ENCODE data around the gene EVC2. TPM values are rescaled to one million over a fixed set of nuclear protein-coding genes. Genes with fewer than 3 reads are reported as not detected.
"Not testable (repeated sequence)": the region's sequence is repeated elsewhere in the genome, so short reads cannot be mapped to it uniquely, and the experiment has no call there.

The EVC2 gene
- total RNA-seq, 1 donor from 2014 or later: 0.54 TPM

GRCh38 chr4:5618051-5618960 lies 90.1 kb downstream of the EVC2 start:
- Mint-ChIP-seq H3K4me3 (no peak overlapping the region), H3K9me3 (no peaks in the 10 kb centered on the region), H3K36me3 (ENCODE audit: low read depth) (no peaks in the 10 kb centered on the region), H3K27ac (no peak overlapping the region), H3K27me3 (ENCODE audit: insufficient read depth) (no peaks in the 10 kb centered on the region), H3K4me1 (ENCODE audit: low read depth) (no peaks in the 10 kb centered on the region)
- DNase-seq (ENCODE audit: low spot score): no peak
- intact Hi-C loops (cut with micrococcal nuclease): no loop called here

DNA sequence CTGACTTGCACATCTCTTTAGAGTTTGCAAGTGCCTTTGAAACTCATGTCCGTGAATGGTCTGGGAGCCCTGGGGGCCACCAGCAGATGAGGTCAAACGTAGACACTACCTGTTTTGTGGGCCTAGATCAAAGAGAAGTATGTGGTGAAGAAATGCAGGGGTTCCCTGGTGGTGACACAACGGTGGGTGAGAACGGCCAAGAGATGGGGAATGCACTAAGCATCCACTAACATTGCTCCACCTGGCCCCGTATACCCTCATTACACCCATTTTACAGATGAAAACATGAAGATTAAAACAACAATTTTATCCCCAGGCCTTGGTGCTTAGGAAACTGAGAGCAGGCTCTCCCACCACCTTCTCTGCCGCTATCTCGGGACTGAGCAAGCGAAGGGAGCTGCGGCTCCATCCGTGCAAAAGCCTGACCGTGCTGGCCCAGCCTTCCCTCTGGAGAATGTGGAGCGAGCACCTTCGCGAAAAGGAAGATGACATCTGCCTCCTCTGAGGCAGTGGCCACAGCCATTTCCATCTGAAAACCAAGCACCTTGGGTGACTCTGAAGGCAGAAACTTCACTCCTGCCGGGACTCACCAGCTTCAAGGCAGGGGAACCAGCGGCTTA lies 91.9 kb downstream of the EVC2 start:
- H3K4me1 Mint-ChIP-seq (ENCODE audit: low read depth): no peaks in the 10 kb centered on the region
- H3K4me3 Mint-ChIP-seq: no peak overlapping the region
- intact Hi-C loops (cut with micrococcal nuclease): no loop called here
- H3K27ac Mint-ChIP-seq: no peak overlapping the region
- no peaks in the 10 kb centered on the region for H3K27me3 Mint-ChIP-seq (ENCODE audit: insufficient read depth)
- H3K9me3 Mint-ChIP-seq: no peaks in the 10 kb centered on the region
- no peak for DNase-seq (ENCODE audit: low spot score)
- H3K36me3 Mint-ChIP-seq (ENCODE audit: low read depth): no peaks in the 10 kb centered on the region

DNA sequence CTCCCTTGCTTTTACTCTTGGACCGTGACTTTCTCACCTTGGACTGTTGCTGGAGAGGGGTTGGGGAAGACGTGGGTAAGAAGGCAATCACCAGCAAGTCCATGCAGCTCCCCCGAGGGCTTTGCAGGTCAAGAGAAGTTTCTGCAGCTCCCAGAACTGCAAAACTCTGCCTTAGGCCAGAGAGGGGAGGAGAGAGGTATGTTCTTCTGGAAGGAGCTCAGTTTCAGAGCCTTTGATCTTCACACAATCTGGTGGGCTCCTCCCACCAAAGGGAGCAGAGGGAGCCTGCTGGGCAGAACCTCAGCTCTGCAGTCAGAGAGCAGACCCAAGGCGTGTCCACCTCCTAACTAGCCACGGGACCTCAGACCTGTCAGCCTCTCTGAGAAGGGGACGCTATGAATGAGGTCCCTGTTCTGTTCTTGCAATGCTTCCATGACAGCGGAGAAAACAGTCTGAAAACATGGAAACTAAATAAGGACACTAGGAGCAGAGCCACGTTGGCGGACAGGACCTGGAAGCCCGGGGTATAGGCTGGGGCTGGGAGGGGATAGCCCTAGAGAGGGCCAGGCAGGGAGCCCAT lies 92.8 kb downstream of the EVC2 start:
- no peaks in the 10 kb centered on the region for H3K27me3 Mint-ChIP-seq (ENCODE audit: insufficient read depth)
- DNase-seq (ENCODE audit: low spot score): no peak
- intact Hi-C loops (cut with micrococcal nuclease): no loop called here

DNA sequence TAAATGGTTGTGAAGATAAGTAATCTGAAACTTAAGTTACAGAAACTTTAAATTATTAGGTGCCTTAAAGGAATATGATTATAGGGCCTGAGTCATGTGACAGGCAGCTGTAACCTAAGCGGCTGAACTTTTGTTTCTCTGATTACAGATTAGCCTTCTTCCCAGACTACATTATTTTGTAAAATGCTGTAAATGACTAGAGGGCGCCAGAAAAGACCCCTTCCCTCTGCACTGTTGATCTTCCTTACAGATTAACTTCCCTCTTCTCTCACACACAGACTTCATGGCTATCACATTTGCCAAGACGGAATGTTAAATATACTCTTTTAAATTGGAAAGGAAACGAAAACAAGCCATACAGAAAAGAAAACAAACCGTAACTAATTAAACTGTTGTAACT lies 96.6 kb downstream of the EVC2 start:
- Mint-ChIP-seq H3K4me1 (ENCODE audit: low read depth) (no peaks in the 10 kb centered on the region), H3K27me3 (ENCODE audit: insufficient read depth) (no peaks in the 10 kb centered on the region), H3K36me3 (ENCODE audit: low read depth) (no peaks in the 10 kb centered on the region), H3K9me3 (no peaks in the 10 kb centered on the region), H3K27ac (no peak overlapping the region), H3K4me3 (no peak overlapping the region)
- intact Hi-C loops (cut with micrococcal nuclease): no loop called here
- DNase-seq (ENCODE audit: low spot score): no peak

More for the DNA sequence above, 92.8 kb downstream of the EVC2 start:
- Mint-ChIP-seq H3K36me3 (ENCODE audit: low read depth) (no peaks in the 10 kb centered on the region), H3K4me1 (ENCODE audit: low read depth) (no peaks in the 10 kb centered on the region), H3K4me3 (no peak overlapping the region), H3K27ac (no peak overlapping the region), H3K9me3 (no peaks in the 10 kb centered on the region)

DNA sequence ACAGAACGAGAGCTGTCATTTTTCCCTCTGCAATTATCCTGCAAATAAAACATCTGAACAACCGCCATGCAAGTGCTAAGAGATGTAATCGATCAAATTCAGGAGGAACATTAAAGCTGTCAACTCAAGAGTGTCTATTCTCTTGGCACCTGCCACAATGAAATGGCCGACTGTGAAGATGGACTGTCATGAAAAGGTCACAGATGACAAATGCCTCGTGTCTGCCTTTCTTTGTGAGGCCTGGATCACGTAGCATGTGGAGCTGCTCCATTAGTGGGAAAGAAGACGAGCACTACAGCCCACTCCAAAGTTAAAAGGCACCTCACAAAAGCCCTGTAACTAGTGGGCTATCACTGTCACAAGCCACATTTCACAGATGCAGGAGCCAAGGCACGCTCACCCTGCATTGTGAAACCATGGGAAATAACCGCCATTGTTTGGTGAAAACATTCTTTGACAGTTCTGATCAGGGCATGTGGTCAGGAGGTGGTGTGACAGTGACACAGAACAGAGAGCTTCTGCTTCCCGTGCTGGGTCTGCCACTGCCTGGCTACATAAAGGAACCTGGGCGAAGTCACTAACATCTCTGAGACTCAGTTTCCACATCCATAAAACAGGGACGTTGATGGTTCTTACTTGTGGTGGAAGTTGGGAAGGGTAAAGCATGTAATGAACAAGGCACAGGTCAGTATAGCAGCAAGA lies 98.9 kb downstream of the EVC2 start:
- H3K4me1 Mint-ChIP-seq (ENCODE audit: low read depth): no peaks in the 10 kb centered on the region
- no peak for DNase-seq (ENCODE audit: low spot score)
- H3K4me3 Mint-ChIP-seq: no peak overlapping the region
- intact Hi-C loops (cut with micrococcal nuclease): no loop called here
- H3K36me3 Mint-ChIP-seq (ENCODE audit: low read depth): no peaks in the 10 kb centered on the region
- H3K9me3 Mint-ChIP-seq: no peaks in the 10 kb centered on the region
- no peaks in the 10 kb centered on the region for H3K27me3 Mint-ChIP-seq (ENCODE audit: insufficient read depth)
- no peak overlapping the region for H3K27ac Mint-ChIP-seq

DNA sequence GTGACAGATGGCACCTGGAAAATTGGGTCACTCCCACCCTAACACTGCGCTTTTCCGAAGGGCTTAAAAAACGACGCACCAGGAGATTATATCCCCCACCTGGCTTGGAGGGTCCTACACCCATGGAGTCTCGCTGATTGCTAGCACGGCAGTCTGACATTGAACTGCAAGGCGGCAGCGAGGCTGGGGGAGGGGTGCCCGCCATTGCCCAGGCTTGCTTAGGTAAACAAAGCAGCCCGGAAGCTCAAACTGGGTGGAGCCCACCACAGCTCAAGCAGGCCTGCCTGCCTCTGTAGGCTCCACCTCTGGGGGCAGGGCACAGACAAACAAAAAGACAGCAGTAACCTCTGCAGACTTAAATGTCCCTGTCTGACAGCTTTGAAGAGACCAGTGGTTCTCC lies 114.5 kb downstream of the EVC2 start:
- H3K4me3 Mint-ChIP-seq; intact Hi-C loops (cut with micrococcal nuclease); H3K9me3 Mint-ChIP-seq; H3K4me1 Mint-ChIP-seq (ENCODE audit: low read depth); H3K27me3 Mint-ChIP-seq (ENCODE audit: insufficient read depth); H3K36me3 Mint-ChIP-seq (ENCODE audit: low read depth); DNase-seq (ENCODE audit: low spot score); H3K27ac Mint-ChIP-seq: not testable (repeated sequence)

DNA sequence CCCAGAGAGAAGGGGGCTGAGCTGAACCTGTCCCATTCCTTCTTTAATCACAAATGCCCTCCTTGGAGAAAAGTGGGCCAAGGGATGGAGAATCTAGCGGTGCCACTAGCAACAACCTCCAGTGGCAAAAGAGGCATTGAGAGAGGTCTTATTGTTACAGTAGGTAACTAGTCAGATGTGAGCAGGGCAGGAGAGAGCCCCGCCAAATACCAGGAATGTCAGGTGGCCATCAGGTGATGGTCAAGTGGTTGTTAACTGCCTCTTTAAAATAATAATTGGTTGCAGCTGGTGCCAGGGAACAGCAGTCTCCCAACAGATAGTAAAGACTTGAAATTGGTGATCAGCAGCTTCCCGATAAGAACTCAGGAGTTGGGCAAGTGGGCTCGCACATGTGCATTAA lies 116.1 kb downstream of the EVC2 start:
- intact Hi-C loops (cut with micrococcal nuclease): no loop called here
- Mint-ChIP-seq H3K4me1 (ENCODE audit: low read depth) (no peaks in the 10 kb centered on the region), H3K9me3 (peaks cover 13% of the 10 kb centered on the region), H3K27ac (no peak overlapping the region), H3K36me3 (ENCODE audit: low read depth) (no peaks in the 10 kb centered on the region), H3K4me3 (no peak overlapping the region), H3K27me3 (ENCODE audit: insufficient read depth) (no peaks in the 10 kb centered on the region)
- DNase-seq (ENCODE audit: low spot score): no peak

- no peaks in the 10 kb centered on the region for H3K4me1 Mint-ChIP-seq (ENCODE audit: low read depth)
- no peak overlapping the region for H3K27ac Mint-ChIP-seq
- H3K36me3 Mint-ChIP-seq (ENCODE audit: low read depth): no peaks in the 10 kb centered on the region
- H3K9me3 Mint-ChIP-seq: peaks cover 4% of the 10 kb centered on the region
- no peaks in the 10 kb centered on the region for H3K27me3 Mint-ChIP-seq (ENCODE audit: insufficient read depth)
- DNase-seq (ENCODE audit: low spot score): no peak
- H3K4me3 Mint-ChIP-seq: no peak overlapping the region
- intact Hi-C loops (cut with micrococcal nuclease): no loop called here
Observed at GRCh38 chr4:5589495-5589894, 118.9 kb downstream of the EVC2 start.

DNA sequence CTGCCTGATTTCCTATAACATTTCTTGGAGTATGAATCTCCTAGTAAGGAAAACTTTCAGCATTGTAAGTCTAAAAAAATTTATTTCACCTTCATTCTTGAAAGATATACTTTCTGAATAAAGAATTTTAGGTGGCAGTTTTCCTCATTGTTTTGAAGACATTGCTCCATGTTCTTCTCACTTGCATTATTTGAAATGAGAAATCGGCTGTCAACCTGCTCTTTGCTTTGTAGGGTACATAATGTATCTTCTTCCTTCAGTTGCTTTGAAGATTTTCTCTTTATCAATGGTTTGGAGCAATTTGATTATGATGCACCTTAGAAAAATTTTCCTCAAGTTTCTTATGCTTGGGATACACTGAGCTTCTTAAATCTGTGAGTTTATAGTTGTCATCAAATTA lies 120.3 kb downstream of the EVC2 start:
- DNase-seq (ENCODE audit: low spot score): no peak
- no peak overlapping the region for H3K27ac Mint-ChIP-seq
- H3K4me1 Mint-ChIP-seq (ENCODE audit: low read depth): no peaks in the 10 kb centered on the region
- no peak overlapping the region for H3K4me3 Mint-ChIP-seq
- H3K36me3 Mint-ChIP-seq (ENCODE audit: low read depth): no peaks in the 10 kb centered on the region
- peaks cover 7% of the 10 kb centered on the region for H3K9me3 Mint-ChIP-seq
- no peaks in the 10 kb centered on the region for H3K27me3 Mint-ChIP-seq (ENCODE audit: insufficient read depth)
- intact Hi-C loops (cut with micrococcal nuclease): no loop called here

- peaks cover 8% of the 10 kb centered on the region for H3K9me3 Mint-ChIP-seq
- no peaks in the 10 kb centered on the region for H3K4me1 Mint-ChIP-seq (ENCODE audit: low read depth)
- H3K27ac Mint-ChIP-seq: no peak overlapping the region
- intact Hi-C loops (cut with micrococcal nuclease): no loop called here
- DNase-seq (ENCODE audit: low spot score): no peak
- no peaks in the 10 kb centered on the region for H3K36me3 Mint-ChIP-seq (ENCODE audit: low read depth)
- no peak overlapping the region for H3K4me3 Mint-ChIP-seq
- no peaks in the 10 kb centered on the region for H3K27me3 Mint-ChIP-seq (ENCODE audit: insufficient read depth)
Observed at GRCh38 chr4:5575941-5576340, 132.4 kb downstream of the EVC2 start.

- Mint-ChIP-seq H3K27me3 (ENCODE audit: insufficient read depth) (no peaks in the 10 kb centered on the region), H3K4me1 (ENCODE audit: low read depth) (no peaks in the 10 kb centered on the region), H3K4me3 (no peak overlapping the region), H3K9me3 (peaks cover 5% of the 10 kb centered on the region), H3K27ac (no peak overlapping the region), H3K36me3 (ENCODE audit: low read depth) (no peaks in the 10 kb centered on the region)
- intact Hi-C loops (cut with micrococcal nuclease): no loop called here
- no peak for DNase-seq (ENCODE audit: low spot score)
Observed at GRCh38 chr4:5574386-5574785, 134.0 kb downstream of the EVC2 start.

DNA sequence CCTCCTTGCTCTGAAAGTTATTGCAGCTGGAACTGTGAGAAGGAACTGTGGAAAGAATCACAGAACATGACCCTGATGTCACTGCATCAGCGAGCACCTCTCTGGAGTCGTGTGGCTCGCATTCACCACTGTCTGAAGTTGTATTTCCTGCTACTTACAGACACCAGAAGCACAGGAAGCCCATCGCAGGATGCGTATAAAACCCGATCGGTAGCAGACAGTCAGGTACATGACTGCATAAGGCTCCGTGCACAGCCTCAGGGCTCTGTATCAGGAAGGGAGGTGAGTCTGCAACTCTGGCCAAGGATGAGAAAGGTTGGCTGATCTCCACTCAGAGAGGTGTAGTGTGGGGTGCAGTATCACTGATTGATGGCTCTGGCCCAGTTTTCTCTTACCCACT lies 134.4 kb downstream of the EVC2 start:
- DNase-seq (ENCODE audit: low spot score): no peak
- intact Hi-C loops (cut with micrococcal nuclease): no loop called here
- H3K27me3 Mint-ChIP-seq (ENCODE audit: insufficient read depth): no peaks in the 10 kb centered on the region
- H3K4me1 Mint-ChIP-seq (ENCODE audit: low read depth): no peaks in the 10 kb centered on the region
- H3K9me3 Mint-ChIP-seq: peaks cover 5% of the 10 kb centered on the region
- no peak overlapping the region for H3K27ac Mint-ChIP-seq
- no peak overlapping the region for H3K4me3 Mint-ChIP-seq
- no peaks in the 10 kb centered on the region for H3K36me3 Mint-ChIP-seq (ENCODE audit: low read depth)

- no peaks in the 10 kb centered on the region for H3K27me3 Mint-ChIP-seq (ENCODE audit: insufficient read depth)
- DNase-seq (ENCODE audit: low spot score): no peak
- no peak overlapping the region for H3K27ac Mint-ChIP-seq
- H3K9me3 Mint-ChIP-seq: peaks cover 5% of the 10 kb centered on the region
- no peaks in the 10 kb centered on the region for H3K4me1 Mint-ChIP-seq (ENCODE audit: low read depth)
- intact Hi-C loops (cut with micrococcal nuclease): no loop called here
- no peak overlapping the region for H3K4me3 Mint-ChIP-seq
- no peaks in the 10 kb centered on the region for H3K36me3 Mint-ChIP-seq (ENCODE audit: low read depth)
Observed at GRCh38 chr4:5572751-5573150, 135.6 kb downstream of the EVC2 start.
